Islet of Langerhans (tissue), 1 donor: ENCODE results near the gene B2M.
A peak's percentile ranks its signal among the peaks of the same experiment; 100 is the strongest.
"Not testable (repeated sequence)": the region's sequence is repeated elsewhere in the genome, so short reads cannot be mapped to it uniquely, and the experiment has no call there.

Experiments
- FAIRE-seq: peaks from one replicate; lab custom pipeline; 2011; peaks lifted over from hg19 to GRCh38; lab: Jason Lieb, UNC

B2M gene

GRCh38 chr15:44726136-44726535 is 14.8 kb downstream of the B2M start:
- FAIRE-seq, result no peak

- FAIRE-seq, result no peak
Measured at GRCh38 chr15:44726568-44727484, 15.5 kb downstream of the B2M start.

GRCh38 chr15:44727485-44728231 is 16.3 kb downstream of the B2M start:
- peak; percentile 24 for FAIRE-seq

GRCh38 chr15:44728232-44728575 is 16.9 kb downstream of the B2M start:
- FAIRE-seq, result not testable (repeated sequence)

- FAIRE-seq, result peak; percentile 99
Measured at GRCh38 chr15:44728576-44729407, 17.5 kb downstream of the B2M start.

- FAIRE-seq, result no peak
Measured at GRCh38 chr15:44729408-44730127, 18.3 kb downstream of the B2M start.

- FAIRE-seq, result no peak
Measured at GRCh38 chr15:44734839-44735481, 23.6 kb downstream of the B2M start.

- no peak for FAIRE-seq
Measured at GRCh38 chr15:44735482-44736180, 24.3 kb downstream of the B2M start.

GRCh38 chr15:44736181-44736765 is 25.0 kb downstream of the B2M start, which contains the start of gene TRIM69:
TRIM69 (plus strand) TSS chr15:44736528; CDS start chr15:44736705, 177 bp downstream.
- FAIRE-seq, result no peak

- peak; percentile 79 for FAIRE-seq
Measured at GRCh38 chr15:44738340-44738984, 27.1 kb downstream of the B2M start.

- FAIRE-seq, result not testable (repeated sequence)
Measured at GRCh38 chr15:44739222-44739847, 28.0 kb downstream of the B2M start.

- not testable (repeated sequence) for FAIRE-seq
Measured at GRCh38 chr15:44743454-44743853, 32.1 kb downstream of the B2M start.

GRCh38 chr15:44753345-44753744 is 42.0 kb downstream of the B2M start:
- no peak for FAIRE-seq

- no peak for FAIRE-seq
Measured at GRCh38 chr15:44763187-44763586, 51.9 kb downstream of the B2M start.

- FAIRE-seq, result peak; percentile 45
Measured at GRCh38 chr15:44763848-44764247, 52.5 kb downstream of the B2M start.

- FAIRE-seq, result no peak
Measured at GRCh38 chr15:44765036-44765435, 53.7 kb downstream of the B2M start.
